Activated T-helper 1 cell treated with anti-CD3 and anti-CD28 coated beads, Interleukin-12 subunit alpha, Interleukin-12 subunit beta, Interleukin-2, Interleukin-4 antibody, amounts not matched to agents 30 ng/mL and 10 ng/mL and 1 ng/mL, durations not matched to agents 14 hours and 24 hours and 36 hours (primary cell): Measurements from ENCODE around the gene TLX2. TPM values are rescaled to one million over a fixed set of nuclear protein-coding genes. Genes with fewer than 3 reads are reported as not detected.

Source experiments
- DNase-seq: peaks from one replicate; pipeline ENCODE4 v3.0.0; 2021; ENCODE audit warnings: low spot score
- H3K27ac Mint-ChIP-seq: one replicate; pipeline ENCODE4 v1.8.0; 2021; ENCODE audit warnings: mild to moderate bottlenecking, mixed read lengths
- H3K27me3 Mint-ChIP-seq: one replicate; pipeline ENCODE4 v1.8.0; 2022; ENCODE audit warnings: mild to moderate bottlenecking, moderate library complexity, mixed read lengths; ENCODE audit not compliant: insufficient read depth
- H3K36me3 Mint-ChIP-seq: one replicate; pipeline ENCODE4 v1.8.0; 2021; ENCODE audit warnings: low read depth, mixed read lengths
- H3K4me1 Mint-ChIP-seq: one replicate; pipeline ENCODE4 v1.8.0; 2021; ENCODE audit warnings: low read depth, mixed read lengths
- H3K4me3 Mint-ChIP-seq: one replicate; pipeline ENCODE4 v1.8.0; 2021; ENCODE audit warnings: mild to moderate bottlenecking, moderate library complexity, mixed read lengths
- H3K9me3 Mint-ChIP-seq: one replicate; pipeline ENCODE4 v1.8.0; 2021; ENCODE audit warnings: mixed read lengths
- intact Hi-C: fragments of 100-400 bp; cut with micrococcal nuclease; formaldehyde crosslinking; loops from one replicate; pipeline ENCODE4 v1.15.1; 2024
- total RNA-seq: library from RNA; stranded (reverse); gene quantifications from 2 replicates; pipeline ENCODE4 v1.2.3, GENCODE V29; 2022

The TLX2 gene
- total RNA-seq, 1 donor from 2014 or later, result 1.5 TPM

- Mint-ChIP-seq H3K4me3 (no peak overlapping the region), H3K4me1 (peaks cover 39% of the 10 kb centered on the region), H3K9me3 (no peaks in the 10 kb centered on the region), H3K27me3 (peaks cover 7% of the 10 kb centered on the region), H3K36me3 (peaks cover 23% of the 10 kb centered on the region), H3K27ac (no peak overlapping the region)
- intact Hi-C loops, result no loop called here
- DNase-seq, result no peak
Measured at GRCh38 chr2:74535440-74535965, 21.3 kb downstream of the TLX2 start.

GRCh38 chr2:74536166-74536950 lies 22.1 kb downstream of the TLX2 start:
- Mint-ChIP-seq H3K4me3 (no peak overlapping the region), H3K9me3 (no peaks in the 10 kb centered on the region), H3K4me1 (peaks cover 31% of the 10 kb centered on the region), H3K36me3 (peaks cover 18% of the 10 kb centered on the region), H3K27me3 (peaks cover 7% of the 10 kb centered on the region), H3K27ac (no peak overlapping the region)
- intact Hi-C loops, result no loop called here
- DNase-seq, result no peak

GRCh38 chr2:74537140-74537539 lies 22.9 kb downstream of the TLX2 start:
- Mint-ChIP-seq H3K4me1 (peaks cover 23% of the 10 kb centered on the region), H3K4me3 (no peak overlapping the region), H3K27me3 (peaks cover 11% of the 10 kb centered on the region), H3K36me3 (peaks cover 13% of the 10 kb centered on the region), H3K9me3 (no peaks in the 10 kb centered on the region), H3K27ac (no peak overlapping the region)
- intact Hi-C loops, result no loop called here
- no peak for DNase-seq

- Mint-ChIP-seq H3K4me1 (peaks cover 17% of the 10 kb centered on the region), H3K36me3 (peaks cover 1% of the 10 kb centered on the region), H3K9me3 (no peaks in the 10 kb centered on the region), H3K4me3 (no peak overlapping the region), H3K27ac (no peak overlapping the region), H3K27me3 (peaks cover 14% of the 10 kb centered on the region)
- intact Hi-C loops, result no loop called here
- DNase-seq, result no peak
Measured at GRCh38 chr2:74538881-74539339, 24.7 kb downstream of the TLX2 start.

- Mint-ChIP-seq H3K4me3 (no peak overlapping the region), H3K9me3 (no peaks in the 10 kb centered on the region), H3K27ac (no peak overlapping the region), H3K27me3 (peaks cover 24% of the 10 kb centered on the region), H3K36me3 (no peaks in the 10 kb centered on the region), H3K4me1 (peaks cover 17% of the 10 kb centered on the region)
- intact Hi-C loops, result no loop called here
- no peak for DNase-seq
Measured at GRCh38 chr2:74540291-74540690, 26.0 kb downstream of the TLX2 start.

GRCh38 chr2:74542978-74543377 lies 28.7 kb downstream of the TLX2 start:
- peaks cover 19% of the 10 kb centered on the region for H3K4me1 Mint-ChIP-seq
- no peaks in the 10 kb centered on the region for H3K9me3 Mint-ChIP-seq
- DNase-seq, result no peak
- H3K27me3 Mint-ChIP-seq, result peaks cover 33% of the 10 kb centered on the region
- no peaks in the 10 kb centered on the region for H3K36me3 Mint-ChIP-seq
- intact Hi-C loops, result no loop called here
- H3K4me3 Mint-ChIP-seq, result no peak overlapping the region
- H3K27ac Mint-ChIP-seq, result no peak overlapping the region

GRCh38 chr2:74544634-74545033 lies 30.4 kb downstream of the TLX2 start:
- no peak overlapping the region for H3K4me3 Mint-ChIP-seq
- H3K27me3 Mint-ChIP-seq, result peaks cover 36% of the 10 kb centered on the region
- no peak overlapping the region for H3K27ac Mint-ChIP-seq
- no peak for DNase-seq
- no peaks in the 10 kb centered on the region for H3K9me3 Mint-ChIP-seq
- H3K4me1 Mint-ChIP-seq, result peaks cover 8% of the 10 kb centered on the region
- intact Hi-C loops, result no loop called here
- H3K36me3 Mint-ChIP-seq, result no peaks in the 10 kb centered on the region

- intact Hi-C loops, result no loop called here
- H3K9me3 Mint-ChIP-seq, result no peaks in the 10 kb centered on the region
- no peaks in the 10 kb centered on the region for H3K36me3 Mint-ChIP-seq
- H3K27ac Mint-ChIP-seq, result no peak overlapping the region
- peaks cover 40% of the 10 kb centered on the region for H3K27me3 Mint-ChIP-seq
- H3K4me3 Mint-ChIP-seq, result no peak overlapping the region
- H3K4me1 Mint-ChIP-seq, result peaks cover 15% of the 10 kb centered on the region
- DNase-seq, result no peak
Measured at GRCh38 chr2:74546004-74546403, 31.8 kb downstream of the TLX2 start.

- peaks cover 39% of the 10 kb centered on the region for H3K27me3 Mint-ChIP-seq
- H3K9me3 Mint-ChIP-seq, result no peaks in the 10 kb centered on the region
- H3K4me3 Mint-ChIP-seq, result peak overlapping the region; percentile 76
- no peak for DNase-seq
- intact Hi-C loops, result loop anchor here (1.0 kb wide), 1 partner anchor 17 kb away; no protein-coding TSS in a partner anchor
- peaks cover 20% of the 10 kb centered on the region for H3K4me1 Mint-ChIP-seq
- H3K27ac Mint-ChIP-seq, result peak overlapping the region; percentile 62
- H3K36me3 Mint-ChIP-seq, result no peaks in the 10 kb centered on the region
Measured at GRCh38 chr2:74548285-74548899, 34.1 kb downstream of the TLX2 start.

GRCh38 chr2:74548900-74549826 lies 34.9 kb downstream of the TLX2 start:
- H3K36me3 Mint-ChIP-seq, result no peaks in the 10 kb centered on the region
- intact Hi-C loops, result loop anchor here (1.0 kb wide), 1 partner anchor 18 kb away; no protein-coding TSS in a partner anchor
- peak overlapping the region; percentile 78 for H3K4me3 Mint-ChIP-seq
- peaks cover 40% of the 10 kb centered on the region for H3K27me3 Mint-ChIP-seq
- H3K4me1 Mint-ChIP-seq, result peaks cover 20% of the 10 kb centered on the region
- peak; percentile 39 for DNase-seq
- H3K27ac Mint-ChIP-seq, result no peak overlapping the region
- H3K9me3 Mint-ChIP-seq, result no peaks in the 10 kb centered on the region

- H3K4me1 Mint-ChIP-seq, result peaks cover 20% of the 10 kb centered on the region
- intact Hi-C loops, result no loop called here
- no peaks in the 10 kb centered on the region for H3K9me3 Mint-ChIP-seq
- H3K4me3 Mint-ChIP-seq, result peak overlapping the region; percentile 65
- H3K36me3 Mint-ChIP-seq, result no peaks in the 10 kb centered on the region
- no peak for DNase-seq
- H3K27me3 Mint-ChIP-seq, result peaks cover 30% of the 10 kb centered on the region
- H3K27ac Mint-ChIP-seq, result no peak overlapping the region
Measured at GRCh38 chr2:74550231-74550630, 36.0 kb downstream of the TLX2 start.

GRCh38 chr2:74551530-74551929 lies 37.3 kb downstream of the TLX2 start:
- Mint-ChIP-seq H3K36me3 (peaks cover under 1% of the 10 kb centered on the region), H3K27me3 (peaks cover 22% of the 10 kb centered on the region), H3K27ac (peak overlapping the region; percentile 1), H3K4me3 (peak overlapping the region; percentile 16), H3K4me1 (peaks cover 26% of the 10 kb centered on the region), H3K9me3 (no peaks in the 10 kb centered on the region)
- intact Hi-C loops, result no loop called here
- no peak for DNase-seq
